Keratinocyte (primary cell): ENCODE data around the gene TBC1D5.

Experiments used
- CTCF ChIP-seq, 3 experiments: IDR thresholded peaks in 1 of 3; conservative IDR thresholded peaks in 1 of 3; optimal IDR thresholded peaks in 1 of 3; 2 replicates in 2 of 3; 3 replicates in 1 of 3; pipeline versions ENCODE3 to v1.5.1; 2011; ENCODE audit warnings: low read length in 3 of 3, mild to moderate bottlenecking in 3 of 3, moderate library complexity in 2 of 3, control low read depth in 1 of 3, inconsistent platforms in 1 of 3; ENCODE audit not compliant: insufficient read depth in 2 of 3; ENCODE audit errors: extremely low read depth in 1 of 3
- EZH2 ChIP-seq: IDR thresholded peaks from one replicate; pipeline ENCODE4 v1.6.1; 2012; ENCODE audit warnings: inconsistent platforms, mild to moderate bottlenecking, low read length, moderate library complexity

GRCh38 chr3:17539436-17539835, 203.0 kb downstream of the TBC1D5 start:
- no peak for TF ChIP-seq CTCF (optimal IDR thresholded peaks at IDR 0.05 in 1 of 3, IDR thresholded peaks at IDR 0.05 in 1 of 3, conservative IDR thresholded peaks at IDR 0.05 in 1 of 3; ENCODE audit: extremely low read depth in 1 of 3, insufficient read depth in 2 of 3, low read length in 3 of 3)
- no peak for TF ChIP-seq EZH2
